HEK293 (cell line): ENCODE measurements around the gene RPS5.

Experiments used
- CTCF ChIA-PET: fragments of 350-600 bp; formaldehyde crosslinking; extraction: SDS; loops from one replicate; lab custom pipeline; 2021; ENCODE audit warnings: antibody characterized with exemption; lab: Yijun Ruan, JAX
- POLR2A ChIA-PET: fragments of 300-600 bp; formaldehyde crosslinking; extraction: SDS; loops from one replicate; lab custom pipeline; 2020; ENCODE audit warnings: antibody characterized with exemption, inconsistent platforms; lab: Yijun Ruan, JAX
- H3K27ac ChIP-seq: fragments of 200-500 bp; sonication (Bioruptor generic); 2 replicates; pipeline ENCODE4 v1.5.1; 2014; ENCODE audit warnings: low read depth, low read length, control low read depth, inconsistent platforms; ENCODE audit errors: extremely low read depth
- H3K36me3 ChIP-seq, 2 experiments: fragments of 200-500 bp in 1 of 2; sonication (Bioruptor generic) in 1 of 2; 1 replicate in 1 of 2; 2 replicates in 1 of 2; pipeline ENCODE4 v1.5.1; 2014 to 2017; ENCODE audit warnings: inconsistent platforms in 2 of 2, low read length in 2 of 2; ENCODE audit not compliant: control insufficient read depth in 2 of 2, insufficient read depth in 1 of 2
- H3K4me1 ChIP-seq: fragments of 200-500 bp; sonication (Bioruptor generic); 2 replicates; pipeline ENCODE4 v1.5.1; 2014; ENCODE audit warnings: mild to moderate bottlenecking, low read length, inconsistent platforms; ENCODE audit not compliant: control insufficient read depth, insufficient read depth
- H3K4me3 ChIP-seq: 2 replicates; pipeline ENCODE4 v1.5.1; 2011; ENCODE audit warnings: low read depth, mild to moderate bottlenecking, control low read depth, low read length, moderate library complexity
- H3K9me3 ChIP-seq: fragments of 200-500 bp; sonication (Bioruptor generic); 2 replicates; pipeline ENCODE4 v1.5.1; 2014; ENCODE audit warnings: low read depth, low read length, inconsistent platforms; ENCODE audit not compliant: control insufficient read depth, insufficient read depth
- HOXC10 ChIP-seq: sonication (generic); formaldehyde crosslinking; IDR thresholded peaks from 2 replicates; pipeline ENCODE4 v1.8.1; 2023; ENCODE audit warnings: mild to moderate bottlenecking, missing genetic modification reagents
- HOXD13 ChIP-seq: sonication (generic); formaldehyde crosslinking; IDR thresholded peaks from 2 replicates; pipeline ENCODE4 v1.8.0; 2022; ENCODE audit warnings: missing genetic modification reagents, borderline replicate concordance
- MEIS1 ChIP-seq: sonication (generic); formaldehyde crosslinking; IDR thresholded peaks from 2 replicates; pipeline ENCODE4 v1.8.1; 2022; ENCODE audit warnings: missing genetic modification reagents, mild to moderate bottlenecking, borderline replicate concordance
- MZF1 ChIP-seq: fragments of 450-650 bp; formaldehyde crosslinking; IDR thresholded peaks from 2 replicates; pipeline ENCODE4 v1.5.1; 2017; ENCODE audit warnings: missing biosample characterization, missing genetic modification characterization, borderline replicate concordance
- SCRT2 ChIP-seq: fragments of 450-650 bp; formaldehyde crosslinking; IDR thresholded peaks from 2 replicates; pipeline ENCODE4 v1.5.1; 2016; ENCODE audit warnings: missing biosample characterization, missing genetic modification characterization
- TCF7L2 ChIP-seq: IDR thresholded peaks from 2 replicates; pipeline ENCODE4 v1.6.1; 2011; ENCODE audit warnings: low read depth, mild to moderate bottlenecking, inconsistent platforms, low read length, moderate library complexity, borderline replicate concordance
- ZBTB17 ChIP-seq: fragments of 450-650 bp; formaldehyde crosslinking; IDR thresholded peaks from 2 replicates; pipeline ENCODE4 v1.5.1; 2016; ENCODE audit warnings: missing biosample characterization, missing genetic modification characterization
- ZFP37 ChIP-seq: fragments of 450-650 bp; formaldehyde crosslinking; IDR thresholded peaks from 2 replicates; pipeline ENCODE4 v1.5.1; 2016; ENCODE audit warnings: missing biosample characterization, missing genetic modification characterization
- ZIC2 ChIP-seq: fragments of 450-650 bp; formaldehyde crosslinking; IDR thresholded peaks from 2 replicates; pipeline ENCODE4 v1.5.1; 2016; ENCODE audit warnings: missing biosample characterization, missing genetic modification characterization
- ZNF157 ChIP-seq: fragments of 450-650 bp; formaldehyde crosslinking; IDR thresholded peaks from 2 replicates; pipeline ENCODE4 v1.5.1; 2016; ENCODE audit warnings: missing biosample characterization, missing genetic modification characterization
- ZNF19 ChIP-seq: fragments of 450-650 bp; formaldehyde crosslinking; IDR thresholded peaks from 2 replicates; pipeline ENCODE4; 2016; ENCODE audit warnings: missing biosample characterization, missing genetic modification characterization, low read depth
- ZNF335 ChIP-seq: fragments of 450-650 bp; formaldehyde crosslinking; conservative IDR thresholded peaks from 2 replicates; pipeline ENCODE4 v1.5.1; 2016; ENCODE audit warnings: missing biosample characterization, missing genetic modification characterization
- ZNF350 ChIP-seq: fragments of 450-650 bp; formaldehyde crosslinking; IDR thresholded peaks from 2 replicates; pipeline ENCODE4 v1.5.0; 2017; ENCODE audit warnings: missing biosample characterization, mild to moderate bottlenecking, missing genetic modification characterization
- ZNF544 ChIP-seq: fragments of 450-650 bp; formaldehyde crosslinking; IDR thresholded peaks from 2 replicates; pipeline ENCODE4 v1.5.0; 2017; ENCODE audit warnings: missing biosample characterization, missing genetic modification characterization
- TF ChIP-seq, protein P1 (sequence below): fragments of 450-650 bp; formaldehyde crosslinking; IDR thresholded peaks from 2 replicates; pipeline ENCODE4 v1.5.1; 2016; ENCODE audit warnings: missing biosample characterization, missing genetic modification characterization
- TF ChIP-seq, protein P2 (sequence below): sonication (generic); formaldehyde crosslinking; IDR thresholded peaks from 2 replicates; pipeline ENCODE4 v1.8.1; 2022; ENCODE audit warnings: mild to moderate bottlenecking, moderate library complexity, missing genetic modification reagents

The RPS5 gene

DNA sequence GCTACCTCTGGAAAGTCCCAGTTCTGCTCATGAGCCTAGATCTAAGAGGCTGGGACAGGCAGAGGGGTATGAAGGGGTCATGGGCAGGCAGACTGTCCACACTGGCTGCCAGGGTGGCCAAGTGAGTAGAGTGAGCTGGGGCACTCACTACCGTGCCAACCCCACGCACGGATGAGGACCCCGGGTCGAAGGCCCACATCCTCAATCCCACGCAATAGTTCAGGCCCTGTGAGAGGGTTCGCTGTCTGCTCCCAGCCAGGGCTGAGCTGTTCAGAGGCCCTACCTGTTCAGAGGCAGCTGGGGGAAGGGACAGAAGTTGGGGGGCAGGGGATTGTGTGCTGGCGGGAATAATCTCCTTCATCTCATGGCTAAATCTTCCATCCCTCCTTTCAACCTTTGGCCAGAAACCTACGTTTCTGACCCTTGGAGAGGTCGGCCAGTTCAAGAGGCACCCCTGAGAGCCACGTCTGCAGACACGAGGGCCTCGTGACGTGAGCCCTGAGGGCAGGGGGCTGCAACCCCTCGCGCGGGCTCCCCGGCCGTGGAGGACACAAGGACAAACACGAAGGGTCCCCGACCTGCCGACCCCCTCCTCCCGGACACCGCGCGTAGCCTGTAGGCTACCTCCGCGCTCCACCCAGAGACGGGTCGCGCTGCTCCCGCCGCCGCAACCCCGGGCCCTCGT lies 1.0 kb upstream of the RPS5 start:
- CTCF ChIA-PET = no interaction called here
- peaks cover 30 to 33% of the 10 kb centered on the region in 2 experiments for H3K36me3 ChIP-seq
- no peaks in the 10 kb centered on the region for H3K9me3 ChIP-seq
- POLR2A ChIA-PET = interaction anchor here (1.1 to 4.2 kb wide), 5 partner anchors 8 to 90 kb away, joined by 3 to 28 read pairs (median 6); partner anchors contain the start of genes ZNF446, ZNF497, ZNF584 and ZSCAN22
- peaks cover 16% of the 10 kb centered on the region for H3K4me1 ChIP-seq
- peak; percentile 61; the same call in 1 of the 2 replicates for TF ChIP-seq MEIS1 (CRISPR knock-in tag)
- no peak for TF ChIP-seq ZNF157 (tag by site-specific recombination)
- TF ChIP-seq ZNF335 (tag by site-specific recombination) = peak; percentile 77
- TF ChIP-seq ZIC2 (tag by site-specific recombination) = 0 out of 2 replicates have a peak, but pooled peaks have one; percentile 7
- TF ChIP-seq HOXD13 (CRISPR knock-in tag) = peak; percentile 84; the same call in 1 of the 2 replicates
- no peak for TF ChIP-seq ZNF19 (tag by site-specific recombination)
- peak overlapping the region; percentile 100 for H3K27ac ChIP-seq
- H3K4me3 ChIP-seq = peak overlapping the region; percentile 77

DNA sequence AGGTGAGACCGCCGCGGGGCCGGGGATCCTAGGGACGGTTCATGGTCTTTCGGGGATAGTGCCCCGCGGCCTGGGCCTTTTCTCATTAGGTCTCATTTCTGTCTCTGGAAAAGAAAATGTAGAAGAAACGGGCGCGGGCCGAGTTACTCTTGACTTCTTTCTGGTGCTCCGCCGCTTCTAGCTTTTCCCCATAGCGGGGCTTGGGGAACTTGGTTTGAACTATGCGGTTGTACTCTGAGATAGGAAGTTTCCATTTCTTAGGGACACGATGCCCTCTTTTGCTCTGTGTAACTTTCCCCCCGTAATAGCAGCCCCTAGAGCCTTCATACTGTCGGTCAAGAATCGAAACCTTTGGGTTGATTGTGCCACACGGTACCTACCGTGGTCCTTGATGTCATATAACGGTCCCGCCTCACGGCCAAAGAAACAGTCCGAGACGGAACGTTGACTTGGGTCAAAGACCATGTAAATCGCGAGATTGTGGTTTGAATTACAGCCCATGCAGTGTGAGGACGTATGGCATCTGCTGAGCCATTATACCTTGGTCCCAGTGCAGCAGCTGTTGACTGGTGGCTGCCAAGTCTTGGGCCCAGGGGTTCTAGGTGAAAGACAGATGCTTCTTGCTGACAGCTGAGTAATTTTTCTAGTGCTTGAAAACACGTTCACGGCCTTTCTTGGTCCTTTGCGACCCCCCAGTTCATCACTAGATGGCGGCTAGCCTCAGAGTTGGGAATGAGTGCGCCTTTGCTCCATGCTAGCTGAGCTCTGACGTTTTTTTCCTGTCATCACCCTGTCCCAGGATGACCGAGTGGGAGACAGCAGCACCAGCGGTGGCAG lies 487 bp downstream of the RPS5 start:
- peaks cover 16% of the 10 kb centered on the region for H3K4me1 ChIP-seq
- peak overlapping the region; percentile 77 for H3K4me3 ChIP-seq
- CTCF ChIA-PET = interaction anchor here (0.8 kb wide), 1 partner anchor 81 kb away, joined by 3 read pairs; no protein-coding TSS in a partner anchor
- POLR2A ChIA-PET = interaction anchor here (1.6 to 4.2 kb wide), 6 partner anchors 10 to 156 kb away, joined by 4 to 28 read pairs (median 5); partner anchors contain the start of genes TRIM28, ZNF497, ZNF584 and ZSCAN22
- H3K9me3 ChIP-seq = no peaks in the 10 kb centered on the region
- peak; percentile 76; the same call in 1 of the 2 replicates for TF ChIP-seq ZBTB17
- TF ChIP-seq TCF7L2 = no peak
- TF ChIP-seq, protein P1, sequence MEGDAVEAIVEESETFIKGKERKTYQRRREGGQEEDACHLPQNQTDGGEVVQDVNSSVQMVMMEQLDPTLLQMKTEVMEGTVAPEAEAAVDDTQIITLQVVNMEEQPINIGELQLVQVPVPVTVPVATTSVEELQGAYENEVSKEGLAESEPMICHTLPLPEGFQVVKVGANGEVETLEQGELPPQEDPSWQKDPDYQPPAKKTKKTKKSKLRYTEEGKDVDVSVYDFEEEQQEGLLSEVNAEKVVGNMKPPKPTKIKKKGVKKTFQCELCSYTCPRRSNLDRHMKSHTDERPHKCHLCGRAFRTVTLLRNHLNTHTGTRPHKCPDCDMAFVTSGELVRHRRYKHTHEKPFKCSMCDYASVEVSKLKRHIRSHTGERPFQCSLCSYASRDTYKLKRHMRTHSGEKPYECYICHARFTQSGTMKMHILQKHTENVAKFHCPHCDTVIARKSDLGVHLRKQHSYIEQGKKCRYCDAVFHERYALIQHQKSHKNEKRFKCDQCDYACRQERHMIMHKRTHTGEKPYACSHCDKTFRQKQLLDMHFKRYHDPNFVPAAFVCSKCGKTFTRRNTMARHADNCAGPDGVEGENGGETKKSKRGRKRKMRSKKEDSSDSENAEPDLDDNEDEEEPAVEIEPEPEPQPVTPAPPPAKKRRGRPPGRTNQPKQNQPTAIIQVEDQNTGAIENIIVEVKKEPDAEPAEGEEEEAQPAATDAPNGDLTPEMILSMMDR (tag by site-specific recombination) = peak; percentile 47; the same call in 1 of the 2 replicates
- 0 out of 2 replicates have a peak, but pooled peaks have one; percentile 76 for TF ChIP-seq HOXC10
- no peak for TF ChIP-seq ZNF544 (tag by site-specific recombination)
- no peak for TF ChIP-seq ZNF350 (tag by site-specific recombination)
- no peak for TF ChIP-seq ZFP37 (tag by site-specific recombination)
- TF ChIP-seq, protein P2, sequence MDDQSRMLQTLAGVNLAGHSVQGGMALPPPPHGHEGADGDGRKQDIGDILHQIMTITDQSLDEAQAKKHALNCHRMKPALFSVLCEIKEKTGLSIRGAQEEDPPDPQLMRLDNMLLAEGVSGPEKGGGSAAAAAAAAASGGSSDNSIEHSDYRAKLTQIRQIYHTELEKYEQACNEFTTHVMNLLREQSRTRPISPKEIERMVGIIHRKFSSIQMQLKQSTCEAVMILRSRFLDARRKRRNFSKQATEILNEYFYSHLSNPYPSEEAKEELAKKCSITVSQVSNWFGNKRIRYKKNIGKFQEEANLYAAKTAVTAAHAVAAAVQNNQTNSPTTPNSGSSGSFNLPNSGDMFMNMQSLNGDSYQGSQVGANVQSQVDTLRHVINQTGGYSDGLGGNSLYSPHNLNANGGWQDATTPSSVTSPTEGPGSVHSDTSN (CRISPR knock-in tag) = 0 out of 2 replicates have a peak, but pooled peaks have one; percentile 16
- TF ChIP-seq, all 188 proteins: peak for 4
- H3K36me3 ChIP-seq = peaks cover 45 to 48% of the 10 kb centered on the region in 2 experiments
- peak overlapping the region; percentile 68 for H3K27ac ChIP-seq

DNA sequence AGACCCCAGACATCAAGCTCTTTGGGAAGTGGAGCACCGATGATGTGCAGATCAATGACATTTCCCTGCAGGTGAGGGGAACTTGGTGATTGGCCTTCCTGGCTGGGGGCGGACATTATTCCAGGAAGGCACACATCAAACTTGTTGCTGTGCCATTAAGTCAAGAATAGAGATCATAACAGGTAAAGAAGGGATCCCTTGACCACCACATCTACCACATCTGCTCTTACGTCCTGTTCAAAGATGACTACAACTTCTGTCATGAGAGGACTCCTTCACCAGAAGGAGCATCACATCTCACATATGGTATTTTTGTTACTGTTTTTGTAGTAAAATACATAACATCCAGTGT lies 1.1 kb downstream of the RPS5 start:
- peaks cover 16% of the 10 kb centered on the region for H3K4me1 ChIP-seq
- ChIA-PET CTCF (interaction anchor here (0.6 to 0.8 kb wide), 2 partner anchors 81 to 205 kb away, joined by 3 to 5 read pairs; no protein-coding TSS in a partner anchor), POLR2A (interaction anchor here (1.6 to 4.2 kb wide), 5 partner anchors 12 to 156 kb away, joined by 4 to 28 read pairs (median 6); partner anchors contain the start of genes TRIM28, ZNF497, ZNF584 and ZSCAN22)
- peaks cover 50 to 54% of the 10 kb centered on the region in 2 experiments for H3K36me3 ChIP-seq
- H3K27ac ChIP-seq = peak overlapping the region; percentile 68; the same call in 1 of the 2 replicates
- H3K9me3 ChIP-seq = no peaks in the 10 kb centered on the region
- H3K4me3 ChIP-seq = peak overlapping the region; percentile 77
- peak; percentile 9; the same call in 1 of the 2 replicates for TF ChIP-seq ZBTB17
- TF ChIP-seq MZF1 = no peak
- peak; percentile 80 for TF ChIP-seq SCRT2 (tag by site-specific recombination)
